ENCODE results near the gene MTMR10.
A peak's percentile ranks its signal among the peaks of the same experiment; 100 is the strongest.

Gene MTMR10

GRCh38 chr15:30991255-30992235 is at the start of gene MTMR10:
Gene MTMR10, minus strand, starts transcription at chr15:30991628. Its CDS starts 122 bp downstream, at chr15:30991506.
- Histone ChIP-seq H3K9ac (peak within 1 kb of the TSS; percentile 92), H2AFZ (peak within 1 kb of the TSS; percentile 93), H3K9me3 (ENCODE audit: control insufficient read depth, low read length) (no peaks in the 10 kb centered on the region), H3K27me3 (ENCODE audit: control insufficient read depth, insufficient read depth, low read length) (no peaks in the 10 kb centered on the region), H3K36me3 (ENCODE audit: control insufficient read depth, insufficient read depth, low read length) (no peaks in the 10 kb centered on the region), H3K79me2 (no peaks in the 10 kb centered on the region), H3K4me1 (no peaks in the 10 kb centered on the region), H3K27ac (peak within 1 kb of the TSS; percentile 85), H3K4me2 (ENCODE audit: low read length) (peak within 1 kb of the TSS; percentile 93), H3K4me3 (ENCODE audit: low read depth, low read length) (peak within 1 kb of the TSS; percentile 95)
- peak; percentile 7 for TF ChIP-seq CTCF (IDR thresholded peaks at IDR 0.05)

GRCh38 chr15:31040611-31041010 is 49.2 kb upstream of the MTMR10 start:
- H3K4me2 ChIP-seq (ENCODE audit: low read length), result no peak overlapping the region
- no peak overlapping the region for H3K4me3 ChIP-seq (ENCODE audit: low read depth, low read length)
- no peaks in the 10 kb centered on the region for H3K36me3 ChIP-seq (ENCODE audit: control insufficient read depth, insufficient read depth, low read length)
- H3K9me3 ChIP-seq (ENCODE audit: control insufficient read depth, low read length), result no peaks in the 10 kb centered on the region
- H2AFZ ChIP-seq, result no peak overlapping the region
- TF ChIP-seq CTCF (IDR thresholded peaks at IDR 0.05), result no peak
- H3K79me2 ChIP-seq, result no peaks in the 10 kb centered on the region
- H3K4me1 ChIP-seq, result no peaks in the 10 kb centered on the region
- H3K9ac ChIP-seq, result no peak overlapping the region
- H3K27me3 ChIP-seq (ENCODE audit: control insufficient read depth, insufficient read depth, low read length), result no peaks in the 10 kb centered on the region
- no peak overlapping the region for H3K27ac ChIP-seq

- Histone ChIP-seq H3K27me3 (ENCODE audit: control insufficient read depth, insufficient read depth, low read length) (no peaks in the 10 kb centered on the region), H3K9ac (no peak overlapping the region), H3K36me3 (ENCODE audit: control insufficient read depth, insufficient read depth, low read length) (no peaks in the 10 kb centered on the region), H3K27ac (no peak overlapping the region), H3K79me2 (no peaks in the 10 kb centered on the region), H3K4me2 (ENCODE audit: low read length) (no peak overlapping the region), H2AFZ (no peak overlapping the region), H3K4me1 (no peaks in the 10 kb centered on the region), H3K4me3 (ENCODE audit: low read depth, low read length) (no peak overlapping the region), H3K9me3 (ENCODE audit: control insufficient read depth, low read length) (no peaks in the 10 kb centered on the region)
- no peak for TF ChIP-seq CTCF (IDR thresholded peaks at IDR 0.05)
Measured at GRCh38 chr15:31039961-31040360, 48.5 kb upstream of the MTMR10 start.

- Histone ChIP-seq H3K9me3 (ENCODE audit: control insufficient read depth, low read length) (no peaks in the 10 kb centered on the region), H3K9ac (no peak overlapping the region), H3K4me2 (ENCODE audit: low read length) (no peak overlapping the region), H2AFZ (no peak overlapping the region), H3K27ac (no peak overlapping the region), H3K4me3 (ENCODE audit: low read depth, low read length) (no peak overlapping the region), H3K36me3 (ENCODE audit: control insufficient read depth, insufficient read depth, low read length) (no peaks in the 10 kb centered on the region), H3K27me3 (ENCODE audit: control insufficient read depth, insufficient read depth, low read length) (no peaks in the 10 kb centered on the region), H3K79me2 (no peaks in the 10 kb centered on the region), H3K4me1 (no peaks in the 10 kb centered on the region)
- no peak for TF ChIP-seq CTCF (IDR thresholded peaks at IDR 0.05)
Measured at GRCh38 chr15:31037731-31038477, 46.5 kb upstream of the MTMR10 start.
